ENCODE data around the gene CCDC150.

- TF ChIP-seq POLR2A (IDR thresholded peaks at IDR 0.05) = no peak
- no peak for TF ChIP-seq CTCF (IDR thresholded peaks at IDR 0.05)
Observed at GRCh38 chr2:196592911-196593881, 46.3 kb upstream of the CCDC150 start, which contains the start of gene HECW2.

Measured in prostate gland (tissue), 2 donors.